ENCODE results near the gene C8B.

GRCh38 chr1:56908619-56909221, 57.1 kb downstream of the C8B start:
- TF ChIP-seq EZH2 (IDR thresholded peaks at IDR 0.05; ENCODE audit: insufficient read depth, poor library complexity, severe bottlenecking) (no peak), EZH2phosphoT487 (IDR thresholded peaks at IDR 0.05; ENCODE audit: insufficient read depth, low read depth) (0 out of 2 replicates have a peak, but pooled peaks have one; percentile 48)
